ENCODE data around the gene DCTN5.

GRCh38 chr16:23666571-23667354 lies 25.5 kb downstream of the DCTN5 start:
- TF ChIP-seq, protein P1, sequence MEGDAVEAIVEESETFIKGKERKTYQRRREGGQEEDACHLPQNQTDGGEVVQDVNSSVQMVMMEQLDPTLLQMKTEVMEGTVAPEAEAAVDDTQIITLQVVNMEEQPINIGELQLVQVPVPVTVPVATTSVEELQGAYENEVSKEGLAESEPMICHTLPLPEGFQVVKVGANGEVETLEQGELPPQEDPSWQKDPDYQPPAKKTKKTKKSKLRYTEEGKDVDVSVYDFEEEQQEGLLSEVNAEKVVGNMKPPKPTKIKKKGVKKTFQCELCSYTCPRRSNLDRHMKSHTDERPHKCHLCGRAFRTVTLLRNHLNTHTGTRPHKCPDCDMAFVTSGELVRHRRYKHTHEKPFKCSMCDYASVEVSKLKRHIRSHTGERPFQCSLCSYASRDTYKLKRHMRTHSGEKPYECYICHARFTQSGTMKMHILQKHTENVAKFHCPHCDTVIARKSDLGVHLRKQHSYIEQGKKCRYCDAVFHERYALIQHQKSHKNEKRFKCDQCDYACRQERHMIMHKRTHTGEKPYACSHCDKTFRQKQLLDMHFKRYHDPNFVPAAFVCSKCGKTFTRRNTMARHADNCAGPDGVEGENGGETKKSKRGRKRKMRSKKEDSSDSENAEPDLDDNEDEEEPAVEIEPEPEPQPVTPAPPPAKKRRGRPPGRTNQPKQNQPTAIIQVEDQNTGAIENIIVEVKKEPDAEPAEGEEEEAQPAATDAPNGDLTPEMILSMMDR (IDR thresholded peaks at IDR 0.05): no peak
- TF ChIP-seq ZFX (IDR thresholded peaks at IDR 0.05; ENCODE audit: borderline replicate concordance): no peak
